Measurements from ENCODE around the gene HIPK4. TPM values are rescaled to one million over a fixed set of nuclear protein-coding genes. Genes with fewer than 3 reads are reported as not detected.
"Not testable (repeated sequence)": the region's sequence is repeated elsewhere in the genome, so short reads cannot be mapped to it uniquely, and the experiment has no call there.

The HIPK4 gene
- not detected for total RNA-seq
- total RNA-seq = 0 to 0.08 reads per million in 2 donors

DNA sequence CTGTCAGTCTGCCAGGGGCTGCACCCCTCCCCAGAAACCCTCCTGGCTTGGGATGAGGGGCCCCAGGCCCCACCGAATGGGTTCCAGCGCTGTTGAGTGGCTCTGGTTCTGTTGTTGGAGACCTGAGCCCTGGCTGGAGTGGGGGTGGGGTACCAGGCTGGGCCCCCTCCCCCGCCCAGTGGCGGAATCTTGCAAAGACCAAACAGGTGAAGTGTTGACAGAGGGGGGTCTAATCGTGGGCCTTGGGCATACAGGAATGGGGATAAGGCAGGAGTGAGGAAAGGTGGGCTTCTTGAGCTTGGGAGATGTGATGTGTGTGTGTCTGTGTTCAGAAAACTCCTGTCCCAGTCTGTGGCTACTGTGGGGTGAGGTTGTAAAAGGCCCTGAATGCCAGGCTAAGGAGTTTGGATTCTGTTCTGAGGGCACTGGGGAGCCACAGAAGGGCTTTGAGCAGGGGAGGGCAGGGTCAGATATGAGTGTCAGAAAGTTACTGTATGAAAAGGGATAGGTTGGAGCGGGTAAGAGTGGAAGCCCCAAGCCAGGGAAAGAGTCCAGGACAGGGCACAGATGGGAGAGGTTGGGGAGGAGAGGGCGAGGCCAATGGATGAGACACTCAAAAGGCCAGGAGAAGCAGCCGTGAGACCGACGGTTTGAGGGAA lies at the start of gene HIPK4:
Gene HIPK4 (minus strand): TSS at position 98 of the 659 bp plus-strand sequence. CDS start 279 bp downstream, outside the sequence.
- no peaks in the 10 kb centered on the region for H3K9me3 ChIP-seq (ENCODE audit: control insufficient read depth, low read length, poor library complexity, severe bottlenecking)
- H3K27ac Mint-ChIP-seq = no peak within 1 kb of the TSS
- H3K36me3 Mint-ChIP-seq (ENCODE audit: low read depth) = no peaks in the 10 kb centered on the region
- no peak within 1 kb of the TSS for H3K4me3 Mint-ChIP-seq
- ATAC-seq = no peak
- no peak for DNase-seq
- peaks cover 1% of the 10 kb centered on the region for H3K27me3 Mint-ChIP-seq
- peaks cover 1% of the 10 kb centered on the region for H3K4me1 Mint-ChIP-seq

GRCh38 chr19:40438284-40438683 lies 48.3 kb upstream of the HIPK4 start:
- Mint-ChIP-seq H3K4me3 (no peak overlapping the region), H3K36me3 (ENCODE audit: low read depth) (no peaks in the 10 kb centered on the region), H3K4me1 (peaks cover 20% of the 10 kb centered on the region), H3K27me3 (no peaks in the 10 kb centered on the region), H3K27ac (peak overlapping the region; percentile 79)
- DNase-seq (no peak), ATAC-seq (no peak)
- H3K9me3 ChIP-seq (ENCODE audit: control insufficient read depth, low read length, poor library complexity, severe bottlenecking) = no peaks in the 10 kb centered on the region

DNA sequence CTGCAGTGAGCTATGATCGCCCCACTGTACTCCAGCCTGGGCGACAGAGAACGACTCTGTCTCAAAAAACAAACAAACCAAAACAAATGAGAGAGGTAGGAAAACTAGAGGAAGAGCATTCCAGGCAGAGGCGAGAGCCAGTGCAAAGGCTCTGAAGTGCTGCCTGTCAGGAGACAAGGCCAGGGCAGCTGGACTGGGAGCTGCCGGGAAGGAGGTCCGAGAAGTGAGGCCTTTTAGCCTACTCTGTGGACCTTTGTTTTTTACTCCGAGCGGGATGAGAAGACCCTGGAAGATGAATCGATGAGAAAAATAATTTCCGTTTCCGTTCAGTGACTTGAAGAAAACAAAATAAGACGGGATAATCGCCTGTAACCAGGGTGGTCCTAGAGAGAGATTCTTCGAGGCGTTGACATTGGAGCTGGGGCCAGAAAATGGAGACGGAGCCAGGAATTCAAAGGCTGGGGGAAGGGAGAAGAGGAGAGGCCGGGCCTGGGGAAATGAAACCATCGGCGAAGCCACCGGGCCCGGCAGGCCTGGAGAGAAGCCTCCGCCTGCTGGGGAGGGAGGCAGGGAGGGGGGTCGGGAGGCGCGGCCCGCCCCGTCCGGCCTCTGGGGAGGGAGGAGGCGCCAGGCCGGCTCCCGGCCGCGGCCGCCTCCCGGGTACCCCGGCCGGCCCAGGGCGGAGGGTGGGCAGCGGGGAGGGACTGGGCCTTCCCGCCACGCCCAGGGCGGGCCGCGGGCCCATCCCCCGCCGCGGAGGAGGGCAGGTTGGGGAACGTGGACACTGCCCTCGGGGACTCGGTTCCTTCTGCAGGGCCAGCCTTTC lies 43.6 kb upstream of the HIPK4 start:
- Mint-ChIP-seq H3K4me1 (peaks cover 11% of the 10 kb centered on the region), H3K4me3 (peak overlapping the region; percentile 92), H3K27me3 (no peaks in the 10 kb centered on the region), H3K36me3 (ENCODE audit: low read depth) (no peaks in the 10 kb centered on the region), H3K27ac (peak overlapping the region; percentile 98)
- H3K9me3 ChIP-seq (ENCODE audit: control insufficient read depth, low read length, poor library complexity, severe bottlenecking) = no peaks in the 10 kb centered on the region
- DNase-seq (peak in 2 of 3 donors; percentile 47 to 48), ATAC-seq (peak; percentile 87)

DNA sequence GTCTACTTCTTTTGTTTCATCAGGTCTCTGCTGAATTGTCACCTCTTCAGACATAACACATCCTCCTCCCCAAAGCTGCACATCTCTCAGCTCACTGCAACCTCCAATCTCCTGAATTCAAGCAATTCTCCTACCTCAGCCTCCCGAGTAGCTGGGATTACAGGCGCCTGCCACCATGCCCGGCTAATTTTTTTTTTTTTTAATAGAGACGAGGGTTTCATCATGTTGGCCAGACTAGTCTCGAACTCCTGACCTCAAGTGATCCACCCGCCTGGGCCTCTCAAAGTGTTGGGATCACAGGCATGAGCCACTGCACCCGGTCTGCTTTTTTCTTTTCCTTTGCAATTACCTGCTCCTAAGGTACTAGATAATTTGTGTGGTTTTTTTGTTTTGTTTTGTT lies 42.8 kb upstream of the HIPK4 start:
- not testable (repeated sequence) for H3K36me3 Mint-ChIP-seq (ENCODE audit: low read depth); DNase-seq; ATAC-seq; H3K4me1 Mint-ChIP-seq; H3K4me3 Mint-ChIP-seq; H3K27me3 Mint-ChIP-seq; H3K9me3 ChIP-seq (ENCODE audit: control insufficient read depth, low read length, poor library complexity, severe bottlenecking)
- peak overlapping the region; percentile 98 for H3K27ac Mint-ChIP-seq

- Mint-ChIP-seq H3K27ac (no peak overlapping the region), H3K4me1 (peaks cover 9% of the 10 kb centered on the region), H3K27me3 (no peaks in the 10 kb centered on the region), H3K4me3 (no peak overlapping the region), H3K36me3 (ENCODE audit: low read depth) (no peaks in the 10 kb centered on the region)
- H3K9me3 ChIP-seq (ENCODE audit: control insufficient read depth, low read length, poor library complexity, severe bottlenecking) = no peaks in the 10 kb centered on the region
- ATAC-seq (no peak), DNase-seq (no peak)
Measured at GRCh38 chr19:40431698-40432097, 41.7 kb upstream of the HIPK4 start.

DNA sequence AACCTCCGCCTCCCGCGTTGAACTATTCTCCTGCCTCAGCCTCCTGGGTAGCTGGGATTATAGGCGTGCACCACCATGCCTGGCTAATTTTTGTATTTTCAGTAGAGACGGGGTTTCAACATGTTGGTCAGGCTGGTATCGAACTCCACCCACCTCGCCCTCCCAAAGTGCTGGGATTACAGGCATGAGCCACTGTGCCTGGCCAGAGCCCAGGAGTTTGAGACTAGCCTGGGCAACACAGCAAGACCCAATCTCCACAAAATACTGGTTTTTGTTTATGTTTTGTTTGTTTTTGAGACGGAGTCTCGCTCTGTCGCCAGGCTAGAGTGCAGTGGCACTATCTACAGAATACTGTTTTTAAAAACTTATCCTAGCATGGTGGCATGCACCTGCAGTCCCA lies 40.3 kb upstream of the HIPK4 start:
- H3K27ac Mint-ChIP-seq; DNase-seq; H3K9me3 ChIP-seq (ENCODE audit: control insufficient read depth, low read length, poor library complexity, severe bottlenecking); H3K27me3 Mint-ChIP-seq; H3K4me1 Mint-ChIP-seq; H3K36me3 Mint-ChIP-seq (ENCODE audit: low read depth); ATAC-seq; H3K4me3 Mint-ChIP-seq: not testable (repeated sequence)

- not testable (repeated sequence) for DNase-seq
Measured at GRCh38 chr19:40428197-40428596, 38.2 kb upstream of the HIPK4 start.

GRCh38 chr19:40425450-40426287 lies 35.7 kb upstream of the HIPK4 start, which contains the start of gene SERTAD1:
Gene SERTAD1 (minus strand): TSS chr19:40425992. CDS start chr19:40423546, 2,446 bp downstream.
- H3K27ac Mint-ChIP-seq = peak within 1 kb of the TSS; percentile 98
- peaks cover 8% of the 10 kb centered on the region for H3K4me1 Mint-ChIP-seq
- DNase-seq = peak; percentile 99 to 100 (median 100)
- H3K36me3 Mint-ChIP-seq (ENCODE audit: low read depth) = peaks cover 2% of the 10 kb centered on the region
- peak; percentile 92 for ATAC-seq
- peak within 1 kb of the TSS; percentile 97 for H3K4me3 Mint-ChIP-seq
- no peaks in the 10 kb centered on the region for H3K9me3 ChIP-seq (ENCODE audit: control insufficient read depth, low read length, poor library complexity, severe bottlenecking)
- H3K27me3 Mint-ChIP-seq = no peaks in the 10 kb centered on the region

More at GRCh38 chr19:40428197-40428596, 38.2 kb upstream of the HIPK4 start:
- not testable (repeated sequence) for H3K4me3 Mint-ChIP-seq; H3K27ac Mint-ChIP-seq; H3K9me3 ChIP-seq (ENCODE audit: control insufficient read depth, low read length, poor library complexity, severe bottlenecking); H3K27me3 Mint-ChIP-seq; ATAC-seq; H3K36me3 Mint-ChIP-seq (ENCODE audit: low read depth)
- H3K4me1 Mint-ChIP-seq = peaks cover 10% of the 10 kb centered on the region

- ATAC-seq (no peak), DNase-seq (no peak)
- H3K27me3 Mint-ChIP-seq = no peaks in the 10 kb centered on the region
- H3K4me3 Mint-ChIP-seq = peak overlapping the region; percentile 97
- no peaks in the 10 kb centered on the region for H3K9me3 ChIP-seq (ENCODE audit: control insufficient read depth, low read length, poor library complexity, severe bottlenecking)
- H3K27ac Mint-ChIP-seq = peak overlapping the region; percentile 98
- H3K36me3 Mint-ChIP-seq (ENCODE audit: low read depth) = peaks cover 2% of the 10 kb centered on the region
- H3K4me1 Mint-ChIP-seq = peaks cover 8% of the 10 kb centered on the region
Measured at GRCh38 chr19:40424637-40425449, 34.9 kb upstream of the HIPK4 start.

- H3K4me1 Mint-ChIP-seq = peaks cover 11% of the 10 kb centered on the region
- peaks cover 2% of the 10 kb centered on the region for H3K36me3 Mint-ChIP-seq (ENCODE audit: low read depth)
- H3K4me3 Mint-ChIP-seq = no peak overlapping the region
- H3K9me3 ChIP-seq (ENCODE audit: control insufficient read depth, low read length, poor library complexity, severe bottlenecking) = no peaks in the 10 kb centered on the region
- DNase-seq (no peak), ATAC-seq (no peak)
- H3K27ac Mint-ChIP-seq = peak overlapping the region; percentile 98
- H3K27me3 Mint-ChIP-seq = no peaks in the 10 kb centered on the region
Measured at GRCh38 chr19:40423938-40424337, 34.0 kb upstream of the HIPK4 start.

- no peaks in the 10 kb centered on the region for H3K27me3 Mint-ChIP-seq
- peak overlapping the region; percentile 90 for H3K27ac Mint-ChIP-seq
- no peak overlapping the region for H3K4me3 Mint-ChIP-seq
- H3K9me3 ChIP-seq (ENCODE audit: control insufficient read depth, low read length, poor library complexity, severe bottlenecking) = no peaks in the 10 kb centered on the region
- peaks cover 2% of the 10 kb centered on the region for H3K36me3 Mint-ChIP-seq (ENCODE audit: low read depth)
- DNase-seq = no peak
- ATAC-seq = no peak
- H3K4me1 Mint-ChIP-seq = peaks cover 16% of the 10 kb centered on the region
Measured at GRCh38 chr19:40422748-40423566, 33.0 kb upstream of the HIPK4 start.
